ENCODE results near the gene RPL38.

The RPL38 gene

GRCh38 chr17:74210191-74211140, 7.0 kb downstream of the RPL38 start:
- peak; percentile 95 for DNase-seq (ENCODE audit: low spot score)

GRCh38 chr17:74211141-74211911, 7.8 kb downstream of the RPL38 start:
- no peak for DNase-seq (ENCODE audit: low spot score)

GRCh38 chr17:74211912-74212208, 8.4 kb downstream of the RPL38 start:
- DNase-seq (ENCODE audit: low spot score) = no peak

GRCh38 chr17:74212209-74212912, 8.9 kb downstream of the RPL38 start:
- DNase-seq (ENCODE audit: low spot score) = no peak

- DNase-seq (ENCODE audit: low spot score) = peak; percentile 86
Measured at GRCh38 chr17:74212913-74213791, 9.7 kb downstream of the RPL38 start, which contains the start of gene TTYH2. TSS of gene TTYH2 (plus strand) at chr17:74213571. CDS start at chr17:74213588, 17 bp downstream.

GRCh38 chr17:74213861-74214391, 10.4 kb downstream of the RPL38 start:
- no peak for DNase-seq (ENCODE audit: low spot score)

GRCh38 chr17:74214484-74215341, 11.2 kb downstream of the RPL38 start:
- DNase-seq (ENCODE audit: low spot score) = no peak

GRCh38 chr17:74215342-74215727, 11.9 kb downstream of the RPL38 start:
- DNase-seq (ENCODE audit: low spot score) = no peak

- DNase-seq (ENCODE audit: low spot score) = no peak
Measured at GRCh38 chr17:74216505-74216904, 13.0 kb downstream of the RPL38 start.

GRCh38 chr17:74217037-74217730, 13.7 kb downstream of the RPL38 start:
- no peak for DNase-seq (ENCODE audit: low spot score)

- DNase-seq (ENCODE audit: low spot score) = no peak
Measured at GRCh38 chr17:74217888-74218287, 14.4 kb downstream of the RPL38 start.

GRCh38 chr17:74218436-74218835, 15.0 kb downstream of the RPL38 start:
- DNase-seq (ENCODE audit: low spot score) = no peak

GRCh38 chr17:74219576-74220133, 16.2 kb downstream of the RPL38 start:
- DNase-seq (ENCODE audit: low spot score) = no peak

- no peak for DNase-seq (ENCODE audit: low spot score)
Measured at GRCh38 chr17:74220219-74220618, 16.7 kb downstream of the RPL38 start.

GRCh38 chr17:74220946-74221818, 17.7 kb downstream of the RPL38 start:
- no peak for DNase-seq (ENCODE audit: low spot score)

- no peak for DNase-seq (ENCODE audit: low spot score)
Measured at GRCh38 chr17:74222399-74222798, 18.9 kb downstream of the RPL38 start.

- DNase-seq (ENCODE audit: low spot score) = no peak
Measured at GRCh38 chr17:74223901-74224300, 20.4 kb downstream of the RPL38 start.
